CMK (cell line): Measurements from ENCODE around the gene LY6G5B.

Experiments used
- DNase-seq: peaks from one replicate; pipeline ENCODE4 v3.0.0-alpha.2; 2010; ENCODE audit warnings: low read depth

Gene LY6G5B

DNA sequence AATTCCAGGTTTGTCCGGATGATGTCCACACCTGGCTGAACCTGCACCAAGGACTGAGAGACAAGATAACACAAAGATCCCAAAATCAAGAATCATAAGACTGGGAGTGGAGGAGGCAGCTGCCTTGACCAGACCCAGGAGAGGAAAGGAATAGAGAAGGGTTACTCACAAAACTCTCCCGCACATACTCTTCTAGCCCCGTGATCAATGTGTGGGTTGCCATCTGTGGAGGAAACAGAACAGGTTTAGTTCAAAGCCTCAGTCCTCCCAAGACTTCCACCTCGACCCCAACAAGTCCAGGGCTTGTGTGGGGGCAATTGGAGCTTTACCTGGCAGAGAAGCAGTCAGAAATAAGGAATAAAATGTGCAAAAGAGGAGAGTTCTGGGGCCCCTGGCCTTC is 28.4 kb upstream of the LY6G5B start:
- no peak for DNase-seq

DNA sequence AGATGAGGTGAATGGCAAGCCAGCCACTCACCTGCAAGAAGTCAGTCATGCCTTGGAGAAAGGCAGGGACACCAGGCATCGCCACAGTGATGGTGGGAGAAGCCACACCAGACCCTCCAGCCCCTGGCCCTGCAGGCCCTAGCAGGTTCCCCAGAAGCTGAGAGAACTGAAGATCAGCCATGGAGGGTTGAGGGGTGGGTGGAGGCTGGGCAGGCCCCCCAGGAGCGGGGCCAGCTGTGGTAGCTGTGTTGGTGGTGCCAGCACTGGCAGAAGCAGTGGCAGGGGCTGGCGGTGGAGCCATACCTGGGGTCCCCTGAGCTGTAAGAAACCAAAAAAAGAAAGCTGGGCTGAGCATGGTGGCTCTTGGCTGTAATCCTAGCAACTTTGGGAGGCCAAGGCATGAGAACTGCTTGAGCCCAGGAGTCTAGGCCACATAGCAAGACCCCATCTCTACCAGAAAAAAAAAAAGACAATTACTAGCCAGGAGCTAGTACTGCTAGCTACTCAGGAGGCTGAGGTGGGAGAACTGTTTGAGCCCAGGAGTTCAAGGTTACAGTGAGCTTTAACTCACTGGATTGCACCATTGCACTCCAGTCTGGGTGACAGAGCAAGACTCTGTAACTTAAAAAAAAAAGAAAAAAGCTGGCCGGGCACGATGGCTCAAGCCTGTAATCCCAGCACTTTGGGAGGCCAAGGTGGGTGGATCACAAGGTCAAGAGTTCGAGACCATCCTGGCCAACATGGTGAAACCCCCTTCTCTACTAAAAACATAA is 26.8 kb upstream of the LY6G5B start:
- DNase-seq = no peak

DNA sequence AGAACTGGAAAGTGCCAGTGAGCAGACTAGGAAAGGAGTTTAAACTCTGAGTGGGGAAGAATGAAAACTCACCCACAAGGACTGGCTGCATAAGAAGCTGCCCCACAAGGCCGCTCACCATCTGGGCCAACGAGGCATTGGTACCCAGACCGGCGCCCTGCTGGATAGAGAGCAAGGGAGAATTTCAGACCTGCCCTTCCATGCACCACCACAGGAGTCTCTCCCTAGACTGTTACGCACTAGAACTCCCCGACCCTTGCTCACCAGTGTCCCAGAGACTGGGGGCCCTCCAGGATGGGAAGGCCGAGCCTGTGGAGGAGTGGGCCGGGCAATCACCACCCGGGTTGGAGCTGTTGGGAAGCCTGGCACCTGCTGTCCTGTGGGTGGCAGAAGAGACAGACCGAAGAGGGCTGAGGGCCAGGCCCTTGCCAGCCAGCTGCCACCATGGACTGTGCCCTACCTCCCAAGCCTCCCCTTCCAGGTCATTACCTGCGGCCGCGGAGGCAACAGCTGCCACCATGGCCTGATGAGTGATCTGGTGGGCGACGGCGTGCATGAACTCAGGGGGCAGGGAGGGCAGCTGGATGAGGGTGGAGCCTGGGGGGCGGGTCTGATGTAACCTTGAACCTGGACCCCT is 25.8 kb upstream of the LY6G5B start:
- no peak for DNase-seq

DNA sequence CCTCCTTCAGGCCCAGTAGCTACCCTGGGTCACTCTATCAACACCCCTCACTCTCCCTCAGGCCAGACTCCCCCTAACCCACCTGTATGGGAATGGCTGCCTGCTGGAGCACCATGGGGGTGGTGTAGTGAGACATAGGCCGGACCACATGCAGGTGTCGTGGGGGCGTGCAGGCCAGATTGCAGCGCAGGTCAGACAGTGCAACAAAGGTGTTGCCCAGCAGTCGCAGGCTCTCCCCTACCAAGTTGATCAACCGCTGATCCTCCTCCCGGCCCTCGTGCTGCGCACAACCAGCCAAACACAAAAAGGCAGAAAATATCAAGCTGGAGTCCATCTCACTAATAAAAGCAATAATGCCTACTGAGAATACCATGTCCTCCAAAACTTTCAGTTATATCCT is 24.5 kb upstream of the LY6G5B start:
- no peak for DNase-seq

DNA sequence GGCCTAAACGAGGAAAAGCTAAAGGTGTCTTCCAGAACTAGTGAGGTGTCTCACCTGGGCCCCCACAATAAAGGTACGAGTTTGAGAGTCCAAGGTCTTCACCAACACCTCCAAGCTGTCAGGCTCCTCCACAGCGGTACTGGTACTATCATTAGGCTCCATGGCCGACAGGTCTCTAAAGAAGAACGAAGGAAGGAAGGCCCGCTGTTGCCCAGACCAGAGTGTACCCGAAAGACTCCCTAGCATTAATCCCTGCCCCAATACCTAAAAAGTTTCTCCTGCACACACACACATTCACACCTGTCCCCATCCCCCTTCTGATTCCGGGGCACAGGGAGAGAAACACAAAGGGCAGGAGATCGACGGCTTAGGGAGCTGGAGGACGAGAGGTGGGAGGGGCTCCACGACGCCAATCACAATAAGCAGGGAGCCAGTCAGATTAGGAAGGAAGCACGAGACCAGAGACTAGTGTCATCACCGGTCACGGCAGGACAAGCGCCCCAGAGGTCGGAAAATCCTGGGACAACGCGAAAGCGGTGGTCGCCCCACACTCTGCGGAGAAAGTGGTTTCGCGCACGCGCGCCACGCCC is 18.1 kb upstream of the LY6G5B start:
- DNase-seq = peak; percentile 70

DNA sequence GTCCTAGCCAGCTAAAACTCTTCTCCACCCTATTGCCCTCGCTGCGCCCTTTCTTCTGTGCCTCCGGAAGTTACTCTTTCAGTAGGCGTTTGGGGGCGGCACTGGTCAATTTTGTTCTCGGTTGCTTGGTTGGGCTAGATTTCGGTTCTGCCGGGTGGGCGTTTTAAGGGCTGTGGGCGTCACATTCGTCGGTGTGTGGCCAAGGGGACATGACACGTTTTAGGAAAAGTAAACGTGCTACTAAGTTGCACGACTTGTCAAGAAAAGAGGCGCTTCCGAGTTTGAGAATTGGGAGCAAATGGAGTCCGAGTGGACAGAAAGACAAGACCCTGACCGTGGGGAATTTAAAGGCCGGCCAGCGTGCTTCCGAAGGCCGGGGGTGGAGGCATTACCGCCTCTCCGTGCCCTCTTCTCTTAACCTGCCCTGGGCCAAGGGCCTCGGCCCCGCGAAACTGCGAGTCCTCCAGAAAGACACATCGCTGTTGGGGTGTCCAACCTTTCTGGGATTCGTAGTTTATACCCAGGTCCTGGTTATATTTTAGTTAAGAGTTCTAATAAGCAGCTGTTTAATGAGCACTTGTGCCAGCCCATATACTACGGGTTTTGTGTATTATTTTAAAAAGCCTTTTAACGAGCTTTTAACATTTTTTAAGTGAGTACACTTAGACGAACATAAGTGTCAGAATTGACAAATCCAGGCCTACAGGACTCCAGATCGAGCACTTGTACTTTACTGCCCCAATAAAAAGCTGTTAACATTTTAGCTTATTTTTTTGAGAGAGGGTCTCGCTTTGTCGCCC is 16.7 kb upstream of the LY6G5B start:
- peak; percentile 91 for DNase-seq

DNA sequence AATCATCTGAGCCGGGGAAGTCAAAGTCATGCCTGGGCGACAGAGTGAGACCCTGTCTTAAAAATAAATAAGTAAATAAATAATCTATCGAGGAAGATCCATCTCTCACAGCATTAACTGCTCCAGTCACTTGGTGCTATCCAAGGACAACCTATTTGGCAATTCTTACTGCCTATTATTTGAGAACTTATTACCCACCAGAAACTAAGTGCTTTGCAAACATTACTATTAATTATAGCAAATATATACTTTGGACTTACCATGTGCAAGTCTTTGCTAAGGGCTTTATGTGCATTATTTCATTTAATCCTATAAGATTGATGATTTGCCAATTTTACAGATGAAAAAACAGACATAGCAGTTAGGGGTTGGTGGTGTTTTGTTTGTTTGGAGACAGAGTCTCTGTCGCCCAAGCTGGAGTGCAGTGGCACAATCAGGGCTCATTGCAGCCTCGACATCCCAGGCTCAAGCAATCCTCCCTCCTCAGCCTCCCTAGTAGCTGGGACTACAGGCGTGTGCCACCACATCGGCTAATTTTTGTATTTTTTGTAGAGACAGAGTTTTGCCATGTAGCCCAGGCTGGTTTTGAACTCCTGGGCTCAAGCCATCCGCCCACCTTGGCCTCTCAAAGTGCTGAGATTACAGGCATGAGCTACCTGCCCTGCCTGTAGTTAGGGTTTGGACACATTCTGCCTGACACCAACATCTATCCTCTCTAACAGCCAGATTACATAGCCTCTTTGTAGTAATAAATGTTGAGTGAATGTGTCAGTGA is 15.0 kb upstream of the LY6G5B start:
- DNase-seq = no peak

DNA sequence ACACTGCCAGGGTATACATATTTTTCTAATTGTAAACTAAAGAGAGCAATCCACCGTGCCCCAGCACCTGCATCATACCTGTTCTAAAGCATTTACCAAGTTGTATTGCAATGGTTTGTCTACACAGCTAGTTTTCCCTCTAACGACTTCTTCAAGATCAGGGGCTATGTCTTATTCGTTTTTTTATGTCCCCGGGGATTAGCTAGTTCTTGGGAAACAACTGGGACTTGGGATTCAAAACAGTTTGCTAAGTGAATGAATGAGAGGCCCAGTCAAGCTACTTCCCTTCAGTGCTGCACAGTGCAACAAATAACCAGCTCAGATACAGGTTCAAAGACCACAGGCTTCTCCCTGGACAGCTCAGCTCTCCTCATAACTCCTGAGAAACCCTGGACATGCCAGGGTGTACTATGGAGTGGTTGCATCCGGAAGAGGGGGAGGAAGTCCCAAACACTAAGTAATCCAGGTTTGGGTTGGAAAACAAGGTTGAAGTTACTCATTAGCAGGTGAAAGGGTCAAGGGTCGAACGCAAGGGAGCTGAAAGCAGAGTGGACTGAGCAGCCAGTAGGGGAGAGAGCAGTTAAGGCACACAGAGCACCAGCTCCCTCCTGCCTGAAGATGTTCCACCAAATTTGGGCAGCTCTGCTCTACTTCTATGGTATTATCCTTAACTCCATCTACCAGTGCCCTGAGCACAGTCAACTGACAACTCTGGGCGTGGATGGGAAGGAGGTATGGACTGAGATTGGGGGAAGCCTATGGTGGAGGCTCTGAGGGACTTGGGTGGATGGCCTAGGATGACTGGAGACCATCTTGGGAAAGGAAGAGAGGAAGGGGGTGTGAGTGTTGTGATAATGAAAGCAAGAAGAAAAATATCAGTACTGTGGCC is 14.2 kb upstream of the LY6G5B start, which contains the start of gene APOM:
TSS of gene APOM (plus strand) at position 546 of the 889 bp plus-strand sequence. CDS start at position 619, 73 bp downstream.
- no peak for DNase-seq

DNA sequence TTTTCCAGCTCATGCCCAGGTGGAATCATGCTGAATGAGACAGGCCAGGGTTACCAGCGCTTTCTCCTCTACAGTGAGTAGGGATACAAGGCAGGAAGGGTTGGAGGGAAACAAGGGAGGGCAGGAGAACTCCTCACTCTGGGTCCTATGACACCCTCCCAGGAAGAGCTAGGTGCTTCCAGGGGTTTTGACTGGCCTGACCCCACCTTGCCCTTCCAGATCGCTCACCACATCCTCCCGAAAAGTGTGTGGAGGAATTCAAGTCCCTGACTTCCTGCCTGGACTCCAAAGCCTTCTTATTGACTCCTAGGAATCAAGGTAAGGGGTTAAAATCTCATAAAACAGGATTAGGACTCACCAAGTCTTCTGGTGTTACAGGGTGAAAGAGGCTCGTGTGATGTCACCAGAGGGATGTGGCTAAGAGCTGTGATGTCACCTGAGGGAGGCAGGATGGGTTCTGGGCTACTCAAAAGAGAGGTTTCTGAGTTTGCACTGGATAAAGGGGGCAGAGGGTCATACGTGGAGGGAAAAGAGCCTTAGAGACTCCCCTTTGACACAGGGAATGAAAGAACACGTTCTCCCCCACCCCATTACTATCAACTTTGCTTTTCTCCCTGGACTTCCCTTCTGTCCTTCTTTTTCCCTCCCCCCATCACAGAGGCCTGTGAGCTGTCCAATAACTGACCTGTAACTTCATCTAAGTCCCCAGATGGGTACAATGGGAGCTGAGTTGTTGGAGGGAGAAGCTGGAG is 12.2 kb upstream of the LY6G5B start:
- DNase-seq = no peak

DNA sequence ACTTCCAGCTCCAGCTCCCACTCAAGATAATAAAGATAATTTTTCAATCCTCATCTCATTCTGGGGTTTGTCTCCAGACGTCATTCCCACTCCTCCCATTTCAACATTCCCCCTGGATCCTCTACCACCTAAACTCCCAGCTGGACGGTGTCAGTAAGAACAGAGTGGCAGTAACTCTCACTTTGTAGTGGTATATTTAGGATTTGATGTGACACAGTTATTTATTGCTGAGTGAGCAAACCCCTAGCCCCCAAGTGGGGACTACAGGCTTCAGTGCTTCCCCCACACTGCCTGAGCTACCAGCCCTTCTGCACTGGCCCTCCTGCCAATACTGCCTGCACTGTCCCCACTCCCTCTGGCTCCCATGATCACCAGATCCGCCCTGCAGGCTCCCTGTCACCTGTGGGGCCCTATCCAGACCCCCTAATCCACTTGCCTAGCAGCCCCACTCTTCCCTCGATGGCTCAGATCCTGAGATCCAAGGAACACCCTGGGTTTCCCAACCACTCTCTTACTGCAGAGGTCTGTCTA is 11.6 kb upstream of the LY6G5B start:
- DNase-seq = no peak

DNA sequence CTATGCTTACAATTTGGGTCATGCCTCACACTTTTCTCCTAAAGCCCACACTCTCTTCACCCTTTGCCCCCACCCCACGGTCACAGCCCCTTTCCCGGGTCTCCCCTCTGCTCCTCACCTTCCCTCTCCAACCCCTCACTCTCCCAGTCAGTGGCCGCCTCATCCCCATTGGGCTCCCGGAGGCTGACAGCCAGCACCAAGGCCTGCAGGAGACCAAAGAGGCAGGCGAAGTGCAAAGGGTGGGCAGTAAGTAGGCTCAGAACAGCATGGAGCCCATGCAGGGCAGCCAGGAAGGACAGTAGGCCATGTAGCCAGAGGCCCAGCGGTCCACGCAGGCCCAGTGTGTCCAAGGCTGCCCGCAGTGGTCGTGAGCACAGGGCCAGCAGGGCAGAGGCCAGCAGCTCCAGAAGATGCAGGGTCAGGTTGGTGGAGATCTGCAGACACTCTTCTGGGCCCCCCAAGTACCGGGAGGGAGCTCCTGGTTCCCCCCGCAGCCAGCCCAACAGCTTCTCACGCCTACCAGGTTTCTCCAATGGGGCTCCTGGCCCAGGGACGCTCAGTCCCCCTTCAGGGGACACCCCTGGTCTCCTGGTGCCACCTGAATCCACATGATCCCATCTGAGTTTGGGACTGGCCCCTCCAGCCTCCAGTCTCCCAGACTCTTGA is 10.7 kb upstream of the LY6G5B start:
- no peak for DNase-seq

DNA sequence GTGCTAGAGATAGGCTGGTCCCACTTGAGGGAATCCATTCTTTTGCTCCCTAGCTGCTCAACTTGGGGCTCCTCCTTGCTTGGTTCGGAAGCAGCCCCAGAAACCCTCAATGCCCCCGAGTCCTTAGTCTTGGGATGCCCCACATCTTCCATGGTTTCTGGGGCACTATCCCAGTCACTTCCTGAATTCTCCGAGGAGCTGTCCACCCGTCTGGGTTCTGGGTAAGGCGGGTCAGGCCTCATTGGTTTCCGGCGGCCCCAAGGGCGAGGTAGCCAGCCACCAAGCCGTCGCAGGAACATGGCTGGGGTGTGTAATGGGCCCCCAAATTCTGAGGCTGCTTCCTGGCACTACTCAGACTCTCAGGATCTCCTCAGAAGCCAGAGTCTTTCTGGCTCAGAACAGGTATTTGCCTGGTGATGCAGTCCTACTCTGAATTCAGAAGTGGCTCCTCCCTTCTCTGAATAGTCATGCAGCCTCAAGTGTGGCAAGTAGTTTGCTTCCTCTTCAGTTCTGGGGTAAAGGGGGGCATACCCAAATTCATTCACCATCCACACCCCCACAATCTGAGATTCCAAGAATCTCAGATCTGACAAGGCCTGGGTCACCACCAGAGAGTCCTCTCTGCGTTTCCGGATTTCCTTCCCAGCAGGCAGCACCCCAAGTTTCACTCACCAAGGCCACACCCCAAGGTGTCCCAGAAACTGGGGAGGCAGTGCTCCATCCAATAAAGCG is 10.0 kb upstream of the LY6G5B start:
- peak; percentile 74 for DNase-seq

DNA sequence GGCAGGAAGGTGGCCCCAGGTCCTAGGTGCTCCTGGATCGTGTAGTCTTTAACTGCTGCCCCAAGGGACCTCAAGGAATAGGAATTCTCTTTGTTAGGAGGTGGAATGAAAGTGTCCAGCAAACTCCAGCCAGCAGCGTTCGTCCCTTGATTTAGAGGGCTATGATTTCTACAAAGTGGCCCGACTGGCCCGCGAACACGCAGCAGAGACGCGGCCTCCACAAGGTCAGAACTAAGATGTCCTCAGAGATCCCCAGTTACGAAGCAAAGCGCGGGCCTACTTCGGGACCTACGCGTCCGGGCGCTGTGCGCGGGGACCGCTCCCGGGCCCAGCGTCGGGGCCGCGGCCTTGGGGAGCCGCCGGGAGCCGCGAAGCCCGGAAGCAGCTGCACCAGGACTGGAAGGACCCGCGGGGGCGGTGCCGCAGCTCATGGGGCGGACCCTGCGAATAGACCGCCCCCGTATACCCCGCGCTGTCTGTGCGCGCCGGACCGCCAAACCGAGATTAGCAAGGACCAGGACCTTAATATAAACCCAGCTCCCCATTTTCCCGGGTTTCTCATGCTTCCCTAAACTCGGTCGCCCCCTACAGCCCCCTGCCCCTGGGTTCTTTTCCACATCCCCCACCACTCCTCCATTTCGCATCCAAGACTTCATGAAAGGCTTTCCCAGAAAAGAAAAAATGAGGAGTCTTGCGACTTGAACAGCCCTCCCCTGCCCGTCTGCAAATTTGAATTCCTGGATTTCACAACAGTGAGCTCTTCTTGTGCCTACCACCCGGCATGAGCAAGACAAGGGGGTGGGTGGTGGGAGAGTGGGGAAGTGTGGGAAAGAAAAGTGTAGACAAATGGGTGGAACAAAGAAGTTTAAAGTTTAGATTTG is 9.2 kb upstream of the LY6G5B start, which contains the start of gene C6orf47:
TSS of gene C6orf47 (minus strand) at position 398 of the 881 bp plus-strand sequence. CDS start 831 bp downstream, outside the sequence.
- peak; percentile 72 for DNase-seq

DNA sequence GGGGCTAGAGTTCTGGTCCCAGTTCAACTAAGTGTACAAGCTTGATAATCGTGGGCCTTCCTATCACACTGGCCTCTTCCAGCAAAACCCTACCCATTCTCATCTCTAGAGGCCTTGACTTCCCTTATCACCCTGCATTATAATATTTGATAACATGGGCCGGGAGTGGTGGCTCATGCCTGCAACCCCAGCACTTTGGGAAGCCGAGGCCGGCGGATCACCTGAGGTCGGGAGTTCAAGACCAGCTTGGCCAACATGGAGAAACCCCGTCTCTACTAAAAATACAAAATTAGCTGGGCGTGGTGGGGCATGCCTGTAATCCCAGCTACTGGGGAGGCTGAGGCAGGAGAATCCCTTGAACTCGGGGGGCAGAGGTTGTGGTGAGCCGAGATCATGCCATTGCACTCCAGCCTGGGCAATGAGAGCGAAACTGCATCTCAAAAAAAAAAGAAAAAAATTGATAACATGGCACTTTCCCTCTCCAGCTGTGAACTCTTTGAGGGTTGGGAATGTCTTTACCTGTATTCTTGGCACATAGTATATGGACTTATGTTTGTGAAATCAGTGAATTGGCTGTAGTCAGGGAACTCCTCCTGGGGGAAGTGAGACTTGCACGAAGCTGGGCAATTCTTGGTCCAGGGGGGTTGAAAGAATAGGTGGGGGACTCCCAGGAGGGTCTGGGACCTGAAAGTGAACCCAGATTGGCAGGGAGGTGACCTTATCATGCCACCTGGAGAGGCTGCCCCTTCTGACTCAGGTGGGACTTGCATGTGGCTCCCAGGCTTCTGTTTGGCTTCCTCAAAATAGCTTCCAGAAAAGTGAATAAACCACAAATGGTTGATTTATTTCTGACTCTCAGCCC is 8.3 kb upstream of the LY6G5B start:
- no peak for DNase-seq

DNA sequence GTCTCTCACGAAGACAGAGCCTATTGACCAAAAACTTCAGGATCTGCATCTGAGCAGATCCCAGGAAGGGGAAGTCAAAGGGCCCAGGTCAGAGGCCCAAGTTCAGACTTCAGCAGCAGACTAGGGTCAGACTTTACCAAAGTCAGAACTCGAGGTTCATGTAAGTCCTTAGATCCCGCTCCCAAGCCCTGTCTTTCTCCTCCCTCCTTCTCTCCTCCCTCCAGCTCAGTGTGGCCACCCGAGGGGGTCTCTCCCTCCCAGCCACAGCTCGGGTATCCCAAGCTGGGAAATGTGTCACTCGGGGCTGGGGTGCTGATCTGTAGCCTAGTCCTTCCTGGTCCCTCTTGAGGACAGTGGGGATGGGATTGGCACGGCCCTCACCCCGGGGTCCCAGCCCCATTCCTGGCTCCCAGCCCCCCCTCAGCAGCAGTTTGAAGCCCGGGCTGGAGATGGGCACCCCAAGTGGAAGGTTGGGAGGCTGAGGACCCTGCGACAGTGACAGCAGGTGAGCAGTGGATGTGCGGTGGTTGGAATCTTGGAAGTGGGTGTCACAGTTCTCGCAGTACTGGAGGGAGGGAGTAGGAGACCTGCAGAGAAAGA is 7.6 kb upstream of the LY6G5B start:
- no peak for DNase-seq
